ENCODE results near the gene ADGRG7. TPM values are rescaled to one million over a fixed set of nuclear protein-coding genes. Genes with fewer than 3 reads are reported as not detected.

The ADGRG7 gene
- total and polyA plus RNA-seq, 4 donors: not detected

DNA sequence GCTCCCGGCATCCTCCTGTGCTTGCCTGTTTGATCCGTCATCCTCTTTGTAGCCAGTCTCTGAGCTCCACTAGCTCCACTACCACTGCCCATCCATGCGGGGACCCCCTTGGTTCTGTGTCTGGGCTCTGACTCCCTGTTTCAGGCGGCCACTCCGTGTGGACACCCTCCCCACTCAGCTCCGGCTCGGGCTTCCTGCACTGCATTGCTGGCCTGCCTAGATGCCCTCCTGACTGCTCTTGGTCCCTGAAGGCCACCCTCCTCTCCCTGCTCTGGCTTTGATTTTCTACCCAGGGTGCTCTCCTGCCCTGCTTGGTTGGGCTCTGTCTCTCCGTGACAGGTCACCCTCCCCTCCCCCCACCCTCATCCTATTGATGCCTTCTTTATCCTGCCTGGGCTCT, 4.0 kb upstream of the ADGRG7 start:
- Histone ChIP-seq H3K4me3 (no peak overlapping the region), H3K36me3 (ENCODE audit: control insufficient read depth in 4 of 4, insufficient read depth in 4 of 4, low read length in 4 of 4) (no peaks in the 10 kb centered on the region), H3K4me1 (ENCODE audit: control insufficient read depth in 5 of 5, insufficient read depth in 5 of 5, low read length in 5 of 5) (peaks cover 0 to 3% (median 0%) of the 10 kb centered on the region in 5 donors), H3K27me3 (ENCODE audit: control insufficient read depth in 3 of 3, insufficient read depth in 3 of 3, low read length in 2 of 3) (no peaks in the 10 kb centered on the region), H3K27ac (ENCODE audit: low read depth in 1 of 2, low read length in 1 of 2) (no peak overlapping the region), H3K9me3 (ENCODE audit: control insufficient read depth in 4 of 4, insufficient read depth in 3 of 4, low read length in 3 of 4) (peaks cover 0 to 2% (median 0%) of the 10 kb centered on the region in 4 donors), H3K9ac (ENCODE audit: insufficient read depth in 1 of 2, low read length in 2 of 2) (no peak overlapping the region)
- DNase-seq (no peak), ATAC-seq (ENCODE audit: insufficient read depth, low FRiP score) (no peak)
- TF ChIP-seq, protein P1, sequence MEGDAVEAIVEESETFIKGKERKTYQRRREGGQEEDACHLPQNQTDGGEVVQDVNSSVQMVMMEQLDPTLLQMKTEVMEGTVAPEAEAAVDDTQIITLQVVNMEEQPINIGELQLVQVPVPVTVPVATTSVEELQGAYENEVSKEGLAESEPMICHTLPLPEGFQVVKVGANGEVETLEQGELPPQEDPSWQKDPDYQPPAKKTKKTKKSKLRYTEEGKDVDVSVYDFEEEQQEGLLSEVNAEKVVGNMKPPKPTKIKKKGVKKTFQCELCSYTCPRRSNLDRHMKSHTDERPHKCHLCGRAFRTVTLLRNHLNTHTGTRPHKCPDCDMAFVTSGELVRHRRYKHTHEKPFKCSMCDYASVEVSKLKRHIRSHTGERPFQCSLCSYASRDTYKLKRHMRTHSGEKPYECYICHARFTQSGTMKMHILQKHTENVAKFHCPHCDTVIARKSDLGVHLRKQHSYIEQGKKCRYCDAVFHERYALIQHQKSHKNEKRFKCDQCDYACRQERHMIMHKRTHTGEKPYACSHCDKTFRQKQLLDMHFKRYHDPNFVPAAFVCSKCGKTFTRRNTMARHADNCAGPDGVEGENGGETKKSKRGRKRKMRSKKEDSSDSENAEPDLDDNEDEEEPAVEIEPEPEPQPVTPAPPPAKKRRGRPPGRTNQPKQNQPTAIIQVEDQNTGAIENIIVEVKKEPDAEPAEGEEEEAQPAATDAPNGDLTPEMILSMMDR (IDR thresholded peaks at IDR 0.05; ENCODE audit: control extremely low read depth, extremely low read depth): no peak
- WGBS, 2 donors: 88 to 90% methylated on average over 8 of the region's 8 CpGs

DNA sequence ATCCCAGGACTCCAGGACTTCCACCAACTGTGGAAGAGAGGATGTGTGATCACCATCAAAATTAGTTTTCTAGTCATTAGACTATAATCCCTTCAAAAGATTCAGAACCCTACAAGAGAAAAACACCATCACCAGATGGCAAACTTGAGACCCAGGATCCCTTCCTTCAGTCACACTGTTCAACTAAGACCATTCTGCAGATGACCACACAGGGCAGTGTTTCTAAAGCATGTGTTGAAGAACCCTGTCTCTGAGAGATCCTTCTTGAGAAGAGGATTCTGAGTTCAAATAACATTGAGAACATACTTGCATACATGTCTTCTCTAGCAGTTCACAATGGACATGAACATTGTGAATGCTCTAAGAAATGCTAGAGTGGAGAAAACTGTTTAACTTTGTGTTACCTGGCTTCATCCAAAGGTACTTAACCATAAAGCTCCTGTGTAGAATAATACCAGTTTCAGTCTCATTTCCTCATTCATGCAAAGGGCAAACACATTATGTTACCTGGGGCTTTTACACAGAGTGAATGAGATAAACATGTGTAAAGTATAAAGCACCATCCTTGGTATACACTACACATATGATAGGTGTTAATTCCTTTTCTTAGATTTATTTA, 2.4 kb upstream of the ADGRG7 start:
- H3K9ac ChIP-seq (ENCODE audit: insufficient read depth in 1 of 2, low read length in 2 of 2): no peak overlapping the region
- H3K36me3 ChIP-seq (ENCODE audit: control insufficient read depth in 4 of 4, insufficient read depth in 4 of 4, low read length in 4 of 4): no peaks in the 10 kb centered on the region
- TF ChIP-seq, protein P1 (IDR thresholded peaks at IDR 0.05; ENCODE audit: control extremely low read depth, extremely low read depth): no peak
- DNase-seq (no peak), ATAC-seq (ENCODE audit: insufficient read depth, low FRiP score) (no peak)
- no peak overlapping the region for H3K27ac ChIP-seq (ENCODE audit: low read depth in 1 of 2, low read length in 1 of 2)
- H3K27me3 ChIP-seq (ENCODE audit: control insufficient read depth in 3 of 3, insufficient read depth in 3 of 3, low read length in 2 of 3): peaks cover 0 to 4% (median 0%) of the 10 kb centered on the region in 3 donors
- H3K4me3 ChIP-seq: no peak overlapping the region
- no peaks in the 10 kb centered on the region for H3K4me1 ChIP-seq (ENCODE audit: control insufficient read depth in 5 of 5, insufficient read depth in 5 of 5, low read length in 5 of 5)
- H3K9me3 ChIP-seq (ENCODE audit: control insufficient read depth in 4 of 4, insufficient read depth in 3 of 4, low read length in 3 of 4): no peaks in the 10 kb centered on the region

DNA sequence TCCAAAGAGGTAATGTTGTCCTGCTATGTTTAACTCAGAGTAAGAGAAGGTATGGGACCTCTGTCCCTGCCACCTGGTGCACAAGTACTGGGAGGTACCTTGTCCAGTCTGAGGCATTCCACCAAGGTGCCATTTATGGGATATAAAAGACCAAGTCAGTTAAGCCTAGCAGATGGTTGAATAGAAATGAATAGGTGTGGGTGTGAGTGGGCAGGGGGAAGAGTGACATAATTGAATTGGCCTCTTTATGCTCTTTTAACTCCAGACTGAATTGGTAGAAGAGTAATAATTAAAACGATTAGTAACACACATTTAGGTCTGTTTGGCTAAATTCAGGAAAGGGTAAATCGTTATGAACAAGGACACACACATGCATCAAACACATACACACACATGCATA, 562 bp downstream of the ADGRG7 start:
- Histone ChIP-seq H3K9me3 (ENCODE audit: control insufficient read depth in 4 of 4, insufficient read depth in 3 of 4, low read length in 3 of 4) (no peaks in the 10 kb centered on the region), H3K27me3 (ENCODE audit: control insufficient read depth in 3 of 3, insufficient read depth in 3 of 3, low read length in 2 of 3) (peaks cover 0 to 4% (median 0%) of the 10 kb centered on the region in 3 donors), H3K27ac (ENCODE audit: low read depth in 1 of 2, low read length in 1 of 2) (no peak overlapping the region), H3K4me1 (ENCODE audit: control insufficient read depth in 5 of 5, insufficient read depth in 5 of 5, low read length in 5 of 5) (no peaks in the 10 kb centered on the region), H3K36me3 (ENCODE audit: control insufficient read depth in 4 of 4, insufficient read depth in 4 of 4, low read length in 4 of 4) (no peaks in the 10 kb centered on the region), H3K4me3 (no peak overlapping the region), H3K9ac (ENCODE audit: insufficient read depth in 1 of 2, low read length in 2 of 2) (no peak overlapping the region)
- TF ChIP-seq, protein P1 (IDR thresholded peaks at IDR 0.05; ENCODE audit: control extremely low read depth, extremely low read depth): no peak
- 81 to 95% methylated on average over 2 of the region's 2 CpGs for WGBS, 2 donors
- ATAC-seq (ENCODE audit: insufficient read depth, low FRiP score): no peak
- DNase-seq: no peak

DNA sequence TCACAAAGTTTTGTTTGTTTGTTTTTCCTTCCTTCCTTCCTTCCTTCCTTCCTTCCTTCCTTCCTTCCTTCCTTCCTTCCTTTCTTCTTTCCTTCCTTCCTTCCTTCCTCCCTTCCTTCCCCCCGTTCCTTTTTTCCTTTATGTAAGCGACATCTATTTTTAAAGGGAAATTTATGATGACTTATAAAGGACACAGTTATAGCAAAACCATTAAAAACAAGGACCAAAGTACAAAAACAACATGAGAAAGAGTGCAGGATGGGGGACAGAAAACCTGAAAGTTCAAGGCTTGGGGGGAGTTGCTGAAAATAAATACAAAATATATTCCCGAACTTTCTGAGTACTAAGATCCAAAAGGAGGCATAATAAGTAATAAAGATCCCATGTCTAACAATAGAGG, 1.8 kb downstream of the ADGRG7 start:
- TF ChIP-seq, protein P1 (IDR thresholded peaks at IDR 0.05; ENCODE audit: control extremely low read depth, extremely low read depth): no peak
- no peak for DNase-seq
- no peak overlapping the region for H3K4me3 ChIP-seq
- WGBS, 2 donors: 71 to 72% methylated on average over 3 of the region's 3 CpGs
- peaks cover 0 to 4% (median 0%) of the 10 kb centered on the region in 3 donors for H3K27me3 ChIP-seq (ENCODE audit: control insufficient read depth in 3 of 3, insufficient read depth in 3 of 3, low read length in 2 of 3)
- ATAC-seq (ENCODE audit: insufficient read depth, low FRiP score): no peak
- no peaks in the 10 kb centered on the region for H3K9me3 ChIP-seq (ENCODE audit: control insufficient read depth in 4 of 4, insufficient read depth in 3 of 4, low read length in 3 of 4)
- no peak overlapping the region for H3K27ac ChIP-seq (ENCODE audit: low read depth in 1 of 2, low read length in 1 of 2)
- no peaks in the 10 kb centered on the region for H3K36me3 ChIP-seq (ENCODE audit: control insufficient read depth in 4 of 4, insufficient read depth in 4 of 4, low read length in 4 of 4)
- no peaks in the 10 kb centered on the region for H3K4me1 ChIP-seq (ENCODE audit: control insufficient read depth in 5 of 5, insufficient read depth in 5 of 5, low read length in 5 of 5)
- H3K9ac ChIP-seq (ENCODE audit: insufficient read depth in 1 of 2, low read length in 2 of 2): no peak overlapping the region

All from lung (tissue), 12 donors.